Measurements from ENCODE around the gene TBC1D22A.

The TBC1D22A gene

GRCh38 chr22:47148510-47148909 is 386.1 kb downstream of the TBC1D22A start:
- DNase-seq (ENCODE audit: low read depth in 1 of 2, low spot score in 1 of 2) = no peak

- no peak for DNase-seq (ENCODE audit: low read depth in 1 of 2, low spot score in 1 of 2)
Observed at GRCh38 chr22:47148956-47149728, 386.7 kb downstream of the TBC1D22A start.

DNA sequence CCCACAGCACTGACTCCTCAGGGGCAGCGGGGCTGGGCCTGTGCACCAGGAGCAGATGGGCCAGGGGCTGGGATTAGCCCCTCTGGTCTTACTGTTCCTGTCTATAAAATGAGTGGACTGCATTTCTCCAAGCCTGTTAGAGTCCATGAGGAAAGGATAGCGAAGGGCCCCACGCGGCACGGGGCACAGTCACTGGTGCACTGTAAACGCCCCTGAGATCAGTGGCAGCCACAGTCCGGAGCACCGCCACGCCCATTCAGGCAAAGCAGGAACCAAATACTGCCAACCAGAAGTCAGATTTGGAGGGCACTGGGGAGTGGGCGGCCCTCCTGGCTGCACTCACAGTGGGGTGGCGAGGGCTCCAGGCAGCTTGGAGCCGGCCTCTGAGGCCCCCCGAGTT is 387.5 kb downstream of the TBC1D22A start:
- DNase-seq (ENCODE audit: low read depth in 1 of 2, low spot score in 1 of 2) = no peak

DNA sequence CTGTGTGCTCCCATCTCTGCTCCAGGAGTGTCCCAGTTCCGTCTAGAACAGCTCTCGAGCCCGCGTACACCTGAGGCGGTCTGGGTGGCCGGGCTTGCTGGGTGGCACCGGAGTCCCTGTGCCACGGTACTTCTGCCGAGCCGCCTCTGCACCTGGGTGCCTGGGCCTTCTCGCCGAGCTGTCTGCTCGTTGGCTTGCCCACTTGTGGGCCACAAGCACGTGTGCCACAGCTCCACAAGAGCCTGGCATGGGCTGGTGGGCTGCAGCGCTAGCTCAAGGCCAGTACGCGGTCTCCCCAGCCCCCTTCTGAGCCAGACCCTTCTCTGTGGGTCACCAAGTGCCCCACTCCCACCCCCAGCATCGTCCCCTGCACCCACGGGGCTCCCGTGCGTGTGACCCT is 388.0 kb downstream of the TBC1D22A start:
- no peak for DNase-seq (ENCODE audit: low read depth in 1 of 2, low spot score in 1 of 2)

DNA sequence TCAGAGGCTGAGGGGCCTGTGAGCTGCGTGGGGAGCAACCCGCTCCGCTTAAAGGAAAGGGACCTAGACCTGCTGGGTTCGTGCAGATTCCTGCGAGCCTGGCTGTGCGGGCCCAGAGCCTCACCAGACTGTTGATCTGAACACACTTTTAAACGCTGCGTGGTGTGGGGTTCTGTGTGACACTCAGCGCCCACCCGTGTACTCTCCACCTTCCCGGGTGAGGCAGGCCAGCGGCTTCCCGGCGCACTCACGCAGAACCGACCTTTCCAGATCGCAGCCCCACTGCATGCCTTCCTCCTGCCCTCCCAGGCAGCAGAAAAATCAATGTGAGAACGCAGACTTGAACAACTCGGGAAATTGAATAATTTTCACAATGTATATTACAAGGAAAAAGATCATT is 388.6 kb downstream of the TBC1D22A start:
- no peak for DNase-seq (ENCODE audit: low read depth in 1 of 2, low spot score in 1 of 2)

DNA sequence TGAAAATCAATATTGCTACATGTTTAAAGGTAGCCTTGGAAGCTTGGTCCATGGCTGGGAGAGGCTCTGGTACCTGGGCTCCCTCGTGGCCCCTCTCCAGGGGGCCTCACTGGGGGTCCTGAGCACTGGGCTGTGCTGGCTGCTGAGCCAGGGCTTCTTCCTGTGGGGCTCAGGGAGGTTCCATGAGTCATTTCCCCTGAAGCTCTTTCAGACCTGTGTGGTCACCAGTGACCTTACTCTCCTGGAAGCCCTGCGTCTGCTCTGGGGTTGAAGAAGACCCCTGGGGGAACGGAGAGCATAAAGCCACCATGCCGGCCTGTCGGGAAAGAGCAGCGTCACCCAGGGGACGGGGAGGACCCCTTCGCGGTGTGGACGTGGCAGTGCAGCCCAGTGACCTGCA is 389.0 kb downstream of the TBC1D22A start:
- no peak for DNase-seq (ENCODE audit: low read depth in 1 of 2, low spot score in 1 of 2)

DNA sequence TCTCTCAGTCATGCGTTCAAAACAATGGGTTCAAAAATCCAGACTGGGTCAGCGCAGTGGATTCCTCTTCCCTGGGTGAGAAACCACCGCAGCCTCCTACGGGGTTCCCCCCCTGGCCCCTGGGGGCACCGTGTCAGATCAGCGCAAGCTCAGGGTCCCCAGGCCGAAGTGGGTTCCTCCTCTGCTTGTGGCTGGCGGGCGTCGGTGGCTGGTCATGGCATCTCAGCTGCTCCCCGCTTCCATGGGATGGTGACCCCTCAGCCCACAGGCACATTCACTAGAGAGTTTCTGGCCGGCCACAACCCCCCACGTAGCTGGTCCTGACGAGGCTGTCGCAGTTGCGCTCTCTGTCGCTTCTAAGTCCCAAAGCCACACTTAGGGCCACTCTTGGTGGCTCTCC is 389.8 kb downstream of the TBC1D22A start:
- DNase-seq (ENCODE audit: low read depth in 1 of 2, low spot score in 1 of 2) = no peak

DNA sequence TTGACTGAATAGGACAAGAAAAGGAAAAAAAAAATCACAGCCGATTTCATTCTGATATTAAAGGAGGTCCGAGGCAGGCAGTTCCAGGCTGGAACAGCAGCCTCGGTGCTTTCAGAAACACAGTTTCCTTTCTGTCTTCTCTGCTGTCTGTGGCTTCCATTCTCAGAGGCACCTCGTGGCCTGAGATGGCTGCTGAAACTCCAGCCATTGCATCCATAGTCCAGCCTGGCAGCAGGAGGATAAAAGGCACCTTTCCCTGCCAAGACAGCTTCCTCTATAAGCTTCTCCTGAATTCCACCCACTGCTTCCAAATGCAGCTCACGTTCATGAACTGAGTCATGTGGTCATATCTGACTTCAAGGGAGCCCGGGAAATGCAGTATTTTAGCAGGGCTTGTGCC is 390.5 kb downstream of the TBC1D22A start:
- no peak for DNase-seq (ENCODE audit: low read depth in 1 of 2, low spot score in 1 of 2)

- DNase-seq (ENCODE audit: low read depth in 1 of 2, low spot score in 1 of 2) = no peak
Observed at GRCh38 chr22:47153854-47154525, 391.5 kb downstream of the TBC1D22A start.

DNA sequence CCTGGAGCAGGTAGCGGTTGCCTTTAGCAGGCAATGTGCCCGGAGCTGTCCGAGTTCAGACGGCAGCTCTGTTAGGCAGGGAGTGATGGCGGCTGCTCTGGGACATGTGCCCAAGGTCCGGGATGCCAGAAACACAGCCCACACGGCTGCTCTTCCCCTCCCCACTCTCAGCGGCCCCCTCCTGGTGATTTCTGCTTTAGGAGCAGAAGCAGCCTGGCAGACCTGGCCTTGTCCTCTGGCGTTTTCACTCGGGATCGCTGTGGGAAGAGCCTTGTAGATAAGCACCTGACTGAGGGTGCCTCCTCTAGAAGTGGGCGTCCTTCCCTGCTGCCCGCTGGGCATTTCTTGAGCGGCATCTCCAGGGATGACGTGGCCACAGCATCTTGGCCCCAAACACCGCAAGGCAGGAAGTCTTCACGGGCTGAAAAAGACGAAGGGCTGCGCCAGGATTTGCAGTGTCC is 392.2 kb downstream of the TBC1D22A start:
- no peak for DNase-seq (ENCODE audit: low read depth in 1 of 2, low spot score in 1 of 2)

- DNase-seq (ENCODE audit: low read depth in 1 of 2, low spot score in 1 of 2) = no peak
Observed at GRCh38 chr22:47155131-47155885, 392.9 kb downstream of the TBC1D22A start.

DNA sequence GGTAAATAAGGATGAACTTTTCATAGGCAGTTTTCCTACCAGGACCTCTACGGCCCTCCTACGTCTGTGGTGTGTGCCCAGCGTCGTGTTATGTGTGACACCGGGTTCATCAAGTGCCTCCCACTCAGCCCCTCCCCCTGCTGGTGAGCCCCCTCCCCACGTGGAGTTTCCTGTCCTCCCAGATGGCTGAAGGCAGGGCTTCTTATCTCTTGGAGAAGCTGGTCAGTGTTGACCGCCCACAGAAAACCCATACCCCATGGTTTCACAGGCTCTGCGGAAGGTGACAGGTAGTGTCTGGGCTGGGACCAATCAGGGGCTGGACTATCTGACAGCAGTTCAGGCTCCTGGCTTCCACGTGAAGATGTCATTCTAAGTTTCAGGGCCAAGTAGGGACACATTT is 393.5 kb downstream of the TBC1D22A start:
- no peak for DNase-seq (ENCODE audit: low read depth in 1 of 2, low spot score in 1 of 2)

GRCh38 chr22:47156352-47157092 is 394.1 kb downstream of the TBC1D22A start:
- no peak for DNase-seq (ENCODE audit: low read depth in 1 of 2, low spot score in 1 of 2)

DNA sequence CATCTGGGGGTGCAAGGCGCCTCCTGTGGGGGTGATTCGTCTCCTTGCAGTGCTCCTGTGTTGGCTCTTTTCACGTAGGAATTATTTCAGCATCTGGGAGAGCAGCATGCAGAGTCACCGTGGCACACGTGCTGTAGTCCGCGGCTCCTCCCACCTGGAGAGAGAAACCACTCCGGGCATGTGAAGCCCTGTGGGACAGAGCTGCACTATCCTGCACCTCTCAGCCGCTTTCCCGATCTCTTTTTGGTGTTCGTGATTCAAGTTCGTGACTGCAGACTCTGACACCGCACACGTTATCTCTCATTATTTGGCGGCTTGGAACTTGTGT is 394.6 kb downstream of the TBC1D22A start:
- DNase-seq (ENCODE audit: low read depth in 1 of 2, low spot score in 1 of 2) = no peak

DNA sequence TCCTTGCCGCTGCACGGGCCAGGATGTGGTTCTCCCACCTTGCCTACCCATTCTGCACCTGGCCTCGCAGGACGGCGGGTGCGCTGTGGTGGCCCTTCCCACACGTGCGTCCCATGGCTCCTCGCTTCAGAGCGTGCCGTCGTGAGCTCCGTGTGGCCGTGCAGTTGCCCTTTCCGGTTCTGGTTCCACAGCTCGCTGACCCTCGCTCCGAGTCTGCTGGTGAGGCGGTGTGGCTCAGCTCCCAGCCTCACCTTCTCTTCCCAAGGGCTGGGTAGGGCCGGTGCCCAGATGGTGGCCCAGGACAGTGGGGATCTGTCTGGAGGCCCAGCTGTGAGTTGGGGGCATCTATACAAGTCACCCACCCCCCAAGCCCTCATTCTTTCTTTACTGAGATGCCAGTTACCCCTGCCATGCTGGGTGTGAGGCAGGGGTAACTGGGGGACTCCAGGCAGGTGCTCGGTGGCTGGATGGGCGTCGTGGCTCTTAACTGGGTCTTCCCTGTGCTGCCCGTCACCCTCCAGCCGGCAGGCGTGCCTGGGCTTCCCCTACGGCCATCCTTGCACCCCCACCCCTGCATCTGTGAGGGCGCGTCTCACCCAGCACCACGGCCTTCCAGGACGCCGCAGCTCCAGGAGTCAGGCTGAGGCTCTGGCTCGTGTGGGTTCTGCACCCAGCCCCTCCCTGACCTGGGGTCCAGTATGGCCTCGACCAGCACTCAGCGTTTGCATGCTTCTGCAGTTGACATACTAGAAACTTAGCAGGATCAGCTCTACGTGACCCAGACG is 395.2 kb downstream of the TBC1D22A start:
- DNase-seq (ENCODE audit: low read depth in 1 of 2, low spot score in 1 of 2) = no peak

DNA sequence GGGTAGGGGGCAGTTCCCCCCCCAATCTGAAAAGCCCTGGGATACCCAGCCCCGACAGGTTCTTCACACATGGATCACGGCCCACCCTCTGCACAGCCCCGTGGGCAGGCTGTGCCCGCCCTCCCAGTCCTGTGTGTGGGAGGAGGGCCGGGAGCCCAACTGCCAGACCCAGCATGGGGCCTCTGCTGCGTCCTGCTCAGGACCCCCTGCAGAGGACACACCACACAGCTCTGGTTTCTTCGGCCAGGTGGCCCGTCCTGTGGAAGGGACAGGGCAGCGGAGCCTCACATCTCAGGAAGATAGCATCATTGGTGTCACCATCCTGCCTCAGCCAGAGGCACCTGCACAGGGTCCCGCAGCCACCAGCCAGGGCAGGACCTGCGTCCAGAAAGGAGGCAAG is 396.0 kb downstream of the TBC1D22A start:
- no peak for DNase-seq (ENCODE audit: low read depth in 1 of 2, low spot score in 1 of 2)

DNA sequence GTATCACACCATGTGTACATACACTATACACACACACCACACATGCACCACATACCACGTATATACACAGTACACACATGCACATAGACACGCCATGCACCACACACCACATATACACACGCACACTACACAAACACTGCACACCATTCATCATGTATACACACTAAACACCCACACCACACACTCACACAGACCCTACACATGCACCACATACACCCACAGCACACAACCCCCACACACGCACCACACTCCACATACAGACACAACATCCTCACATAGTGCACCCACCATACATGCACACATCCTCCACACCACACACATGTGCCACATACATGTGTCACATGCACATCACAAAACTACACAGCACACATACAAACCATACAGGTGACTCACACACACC is 397.1 kb downstream of the TBC1D22A start:
- no peak for DNase-seq (ENCODE audit: low read depth in 1 of 2, low spot score in 1 of 2)

GRCh38 chr22:47160141-47160541 is 397.7 kb downstream of the TBC1D22A start:
- DNase-seq (ENCODE audit: low read depth in 1 of 2, low spot score in 1 of 2) = no peak

DNA sequence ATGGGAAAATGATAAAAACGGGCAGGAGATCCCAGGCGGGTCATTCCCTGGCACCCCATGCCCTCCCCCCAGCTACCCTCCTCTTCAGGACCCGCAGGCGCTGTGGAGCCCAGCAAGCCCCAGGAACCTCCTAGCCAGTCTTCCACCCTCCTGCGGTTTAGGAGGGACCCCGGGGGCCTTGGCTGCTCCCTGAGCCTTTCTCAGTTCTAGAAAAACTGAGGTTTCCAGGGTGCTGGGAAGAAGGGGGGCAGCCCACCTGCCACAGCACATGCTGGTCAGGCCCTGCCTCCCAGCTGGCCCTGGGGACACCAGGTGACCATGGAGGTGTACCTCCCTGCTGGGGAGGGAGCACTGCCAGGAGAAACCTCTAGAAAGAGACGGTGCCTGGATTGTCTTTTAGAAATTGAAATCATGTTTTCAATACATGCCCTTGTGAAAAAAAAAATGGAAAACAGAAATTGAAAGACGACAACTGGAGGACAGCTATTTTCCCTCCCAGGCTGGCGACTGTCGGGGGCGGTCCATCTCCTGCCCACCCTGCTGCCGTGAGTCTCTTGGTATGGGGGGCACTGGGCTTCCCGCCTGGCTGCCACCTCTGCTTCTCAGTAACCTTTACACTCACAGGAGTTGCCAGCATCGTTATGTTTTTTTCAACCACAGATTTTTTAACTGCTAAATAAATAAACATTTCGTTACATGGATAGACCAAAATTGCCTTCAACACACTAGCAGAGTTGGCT is 398.5 kb downstream of the TBC1D22A start:
- no peak for DNase-seq (ENCODE audit: low read depth in 1 of 2, low spot score in 1 of 2)

- no peak for DNase-seq (ENCODE audit: low read depth in 1 of 2, low spot score in 1 of 2)
Observed at GRCh38 chr22:47161631-47162030, 399.2 kb downstream of the TBC1D22A start.
